ENCODE results near the gene PAPPA2.

DNA sequence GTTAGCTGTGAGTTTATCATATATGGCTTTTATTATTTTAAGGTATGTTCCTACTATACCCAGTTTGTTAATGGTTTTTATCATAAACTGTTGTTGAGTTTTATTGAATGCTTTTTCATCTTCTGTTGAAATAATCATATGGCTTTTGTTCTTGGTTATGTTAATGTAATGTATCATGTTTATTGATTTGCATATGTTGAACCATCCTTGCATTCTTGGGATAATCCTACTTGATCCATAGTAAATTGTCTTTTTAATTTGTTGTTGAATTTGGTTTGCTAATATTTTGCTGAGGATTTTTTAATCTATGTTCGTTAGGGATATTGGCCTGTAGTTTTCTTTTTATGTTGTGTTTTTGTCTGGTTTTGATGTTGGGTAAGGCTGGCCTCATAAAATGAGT is 185.6 kb downstream of the PAPPA2 start:
- TF ChIP-seq CTCF (IDR thresholded peaks at IDR 0.05) (no peak), POLR2AphosphoS5 (IDR thresholded peaks at IDR 0.05) (no peak)

Measured in breast epithelium (tissue), 3 donors.